Activated CD4-positive, alpha-beta T cell treated with anti-CD3 and anti-CD28 coated beads, Interleukin-10, Interleukin-2, amounts not matched to agents 100 ng/mL and 50 ng/mL, durations not matched to agents 16 hours and 8 hours (primary cell): Measurements from ENCODE around the gene DDX54.

Source experiments
- DNase-seq: peaks from one replicate; pipeline ENCODE4 v3.0.0-alpha.2; 2020

Gene DDX54

GRCh38 chr12:113185180-113186032 lies at the start of gene DDX54, which contains the start of gene RITA1:
DDX54 (minus strand) TSS chr12:113185478; CDS start chr12:113185451, 27 bp downstream.
RITA1 (plus strand) TSS chr12:113185721; CDS start chr12:113186747, 1,026 bp downstream.
- DNase-seq, result peak; percentile 88

- DNase-seq, result no peak
Measured at GRCh38 chr12:113234483-113234882, 49.2 kb upstream of the DDX54 start.

GRCh38 chr12:113233967-113234366 lies 48.7 kb upstream of the DDX54 start:
- DNase-seq, result no peak

GRCh38 chr12:113232840-113233585 lies 47.7 kb upstream of the DDX54 start:
- peak; percentile 64 for DNase-seq

GRCh38 chr12:113232089-113232839 lies 47.0 kb upstream of the DDX54 start:
- no peak for DNase-seq

- DNase-seq, result no peak
Measured at GRCh38 chr12:113231235-113232088, 46.2 kb upstream of the DDX54 start.

- DNase-seq, result no peak
Measured at GRCh38 chr12:113230315-113231234, 45.3 kb upstream of the DDX54 start.

GRCh38 chr12:113228394-113229028 lies 43.2 kb upstream of the DDX54 start:
- no peak for DNase-seq

- DNase-seq, result no peak
Measured at GRCh38 chr12:113227686-113228391, 42.6 kb upstream of the DDX54 start.

GRCh38 chr12:113226696-113227568 lies 41.7 kb upstream of the DDX54 start:
- no peak for DNase-seq

- DNase-seq, result no peak
Measured at GRCh38 chr12:113224955-113225354, 39.7 kb upstream of the DDX54 start.

- DNase-seq, result peak; percentile 28
Measured at GRCh38 chr12:113222730-113223531, 37.7 kb upstream of the DDX54 start.

- peak; percentile 29 for DNase-seq
Measured at GRCh38 chr12:113221997-113222729, 36.9 kb upstream of the DDX54 start.

GRCh38 chr12:113221181-113221996 lies 36.1 kb upstream of the DDX54 start, which contains the start of gene TPCN1:
TPCN1 (plus strand) TSS chr12:113221464; CDS start chr12:113226853, 5,389 bp downstream.
- peak; percentile 100 for DNase-seq

GRCh38 chr12:113220593-113221180 lies 35.4 kb upstream of the DDX54 start:
- DNase-seq, result no peak

- no peak for DNase-seq
Measured at GRCh38 chr12:113216027-113216426, 30.7 kb upstream of the DDX54 start.
